HG03066 (cell line): ENCODE data around the gene SMPD4.
"Not testable (repeated sequence)": the region's sequence is repeated elsewhere in the genome, so short reads cannot be mapped to it uniquely, and the experiment has no call there.

Source experiments
- ATAC-seq: cut with Tn5 transposase; IDR thresholded peaks from one replicate; pipeline ENCODE4 v1.9.1; 2021; ENCODE audit warnings: low read depth; ENCODE audit not compliant: unreplicated experiment

SMPD4 gene

DNA sequence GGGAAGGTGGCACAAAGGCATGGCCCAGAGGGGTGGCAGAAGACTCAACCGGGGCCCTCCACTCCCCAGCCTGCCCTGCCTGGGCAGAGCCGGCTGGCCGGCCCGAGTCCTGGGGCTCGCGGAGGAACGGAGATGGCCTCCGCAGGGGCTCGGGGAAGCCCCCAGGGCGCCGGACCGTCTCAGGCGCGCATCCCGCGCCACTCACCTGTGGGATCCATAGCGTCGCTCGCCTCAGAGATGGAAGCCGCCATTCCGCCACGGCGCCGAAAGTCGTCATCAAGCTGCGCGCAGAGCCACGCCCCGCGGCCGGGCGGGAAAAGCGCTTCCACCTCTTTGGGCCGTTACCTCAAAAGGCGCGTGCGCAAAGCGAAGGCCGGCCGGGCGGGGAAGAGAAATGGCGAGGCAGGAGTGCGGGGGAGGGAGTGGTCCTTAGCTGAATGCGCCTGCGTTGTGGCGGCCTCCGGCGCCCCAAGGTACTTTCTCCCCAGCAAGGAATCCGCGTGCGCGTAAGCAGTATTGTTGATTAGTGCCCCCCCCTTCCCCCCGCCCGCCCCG lies at the start of gene SMPD4:
Gene SMPD4 (minus strand): TSS at position 278 of the 555 bp plus-strand sequence. CDS start 5,010 bp downstream, outside the sequence.
- peak; percentile 56 for ATAC-seq

DNA sequence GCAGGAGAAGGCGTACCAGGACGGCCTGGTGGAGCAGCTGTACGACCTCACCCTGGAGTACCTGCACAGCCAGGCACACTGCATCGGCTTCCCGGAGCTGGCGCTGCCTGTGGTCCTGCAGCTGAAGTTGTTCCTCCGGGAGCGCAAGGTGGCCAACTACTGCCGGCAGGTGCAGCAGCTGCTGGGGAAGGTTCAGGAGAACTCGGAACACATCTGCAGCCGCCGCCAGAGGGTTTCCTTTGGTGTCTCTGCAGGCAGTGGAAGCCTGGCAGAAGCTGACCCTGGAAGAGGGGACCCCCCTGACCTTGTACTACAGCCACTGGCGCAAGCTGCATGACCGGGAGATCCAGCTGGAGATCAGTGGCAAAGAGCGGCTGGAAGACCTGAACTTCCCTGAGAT lies 49.5 kb upstream of the SMPD4 start:
- ATAC-seq: not testable (repeated sequence)

DNA sequence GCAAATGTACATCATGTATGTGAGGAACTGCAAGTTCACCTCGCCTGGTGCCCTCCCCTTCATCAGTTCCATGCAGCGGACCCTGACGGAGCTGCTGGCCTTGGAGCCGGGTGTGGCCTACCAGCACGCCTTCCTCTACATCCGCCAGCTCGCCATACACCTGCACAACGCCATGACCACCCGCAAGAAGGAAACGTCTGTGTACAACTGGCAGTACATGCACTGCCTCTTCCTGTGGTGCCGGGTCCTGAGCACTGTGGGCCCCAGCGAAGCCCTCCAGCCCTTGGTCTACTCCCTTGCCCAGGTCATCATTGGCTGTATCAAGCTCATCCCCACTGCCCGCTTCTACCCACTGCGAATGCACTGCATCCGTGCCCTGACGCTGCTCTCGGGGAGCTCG lies 49.0 kb upstream of the SMPD4 start:
- not testable (repeated sequence) for ATAC-seq

DNA sequence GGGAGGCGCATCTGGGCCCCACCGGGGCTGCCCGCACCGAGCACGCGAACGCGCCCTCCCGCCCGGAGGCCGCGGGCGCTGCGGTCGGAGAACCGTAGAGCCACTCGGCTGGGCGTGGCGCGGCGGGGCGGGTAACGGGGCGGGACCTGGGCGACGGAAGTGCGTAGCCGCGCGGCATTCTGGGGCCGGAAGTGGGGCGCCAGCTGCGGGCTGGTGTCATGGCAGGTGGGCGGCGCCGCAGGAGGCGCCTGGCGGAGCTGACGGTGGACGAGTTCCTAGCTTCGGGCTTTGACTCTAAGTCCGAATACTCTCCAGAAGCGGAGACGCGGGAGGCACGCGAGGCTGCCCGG lies 47.7 kb upstream of the SMPD4 start:
- ATAC-seq: not testable (repeated sequence)

GRCh38 chr2:130228467-130229160 lies 47.2 kb upstream of the SMPD4 start:
- ATAC-seq: not testable (repeated sequence)

- ATAC-seq: not testable (repeated sequence)
Observed at GRCh38 chr2:130228005-130228404, 46.6 kb upstream of the SMPD4 start.

GRCh38 chr2:130222523-130222922 lies 41.1 kb upstream of the SMPD4 start:
- ATAC-seq: peak; percentile 84

- ATAC-seq: not testable (repeated sequence)
Observed at GRCh38 chr2:130220505-130220904, 39.1 kb upstream of the SMPD4 start.

GRCh38 chr2:130219147-130219546 lies 37.7 kb upstream of the SMPD4 start:
- not testable (repeated sequence) for ATAC-seq

DNA sequence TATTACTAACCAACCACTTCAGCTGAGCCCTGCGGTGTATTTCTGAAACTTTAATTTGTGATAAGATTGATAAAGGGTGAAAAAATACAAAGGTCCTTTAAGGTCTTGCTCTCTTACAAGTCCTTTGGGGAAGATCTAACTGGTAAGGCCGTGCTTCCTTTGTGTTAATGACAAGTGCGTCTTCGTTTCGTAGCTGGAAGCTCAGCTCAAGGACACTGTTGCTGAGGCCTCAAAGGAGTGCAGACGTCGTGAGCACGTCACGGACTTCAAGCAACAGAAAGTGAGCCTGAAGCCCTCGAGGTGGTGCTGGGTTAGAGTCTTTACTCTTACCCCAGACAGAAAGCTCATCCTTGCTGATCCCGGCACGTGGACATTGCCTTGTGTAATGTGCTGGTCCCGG lies 25.6 kb upstream of the SMPD4 start:
- ATAC-seq: not testable (repeated sequence)

DNA sequence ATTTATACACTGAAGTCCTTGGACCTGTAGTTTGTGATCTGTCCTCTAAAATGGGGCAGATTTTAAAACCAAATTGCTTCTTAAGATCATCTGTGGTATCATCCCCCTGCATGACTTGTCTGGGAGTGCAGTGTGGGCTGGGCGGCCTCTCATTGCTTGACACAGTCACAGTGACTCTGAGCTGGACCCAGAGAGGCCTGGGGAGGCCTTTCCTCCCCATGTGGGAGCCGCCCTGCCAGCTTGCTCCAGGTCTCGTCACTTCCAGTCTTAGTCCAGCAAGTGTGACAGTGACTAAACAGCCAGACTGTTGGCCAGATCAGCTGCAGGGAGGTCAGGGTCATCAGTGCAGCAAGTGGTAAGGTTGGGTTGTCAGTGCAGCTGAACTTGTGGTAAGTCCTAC lies 21.7 kb upstream of the SMPD4 start:
- not testable (repeated sequence) for ATAC-seq

GRCh38 chr2:130202518-130202917 lies 21.1 kb upstream of the SMPD4 start:
- not testable (repeated sequence) for ATAC-seq

DNA sequence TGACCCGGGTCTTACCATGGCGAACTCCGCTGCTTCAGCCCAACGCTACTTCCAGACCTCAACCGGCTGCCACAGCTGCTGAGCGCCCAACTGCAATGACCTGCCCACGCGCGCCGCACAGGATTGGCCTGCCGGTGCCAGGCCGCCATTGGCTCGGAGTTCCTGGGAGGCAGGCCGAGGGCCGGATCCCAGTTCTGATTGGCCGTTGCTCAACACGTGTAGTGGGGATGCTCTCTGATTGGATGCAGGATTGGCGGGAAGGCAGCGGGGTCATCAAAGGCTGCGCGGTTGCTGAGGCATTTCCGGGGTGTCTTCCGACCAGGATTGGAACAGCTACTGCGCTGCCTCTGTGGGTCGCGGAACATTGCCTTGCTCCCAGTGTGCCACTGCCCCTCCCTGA lies 16.9 kb upstream of the SMPD4 start, which contains the start of gene TUBA3E:
Gene TUBA3E (minus strand): TSS at position 97 of the 400 bp plus-strand sequence. CDS start 79 bp downstream, at position 18.
- ATAC-seq: no peak

DNA sequence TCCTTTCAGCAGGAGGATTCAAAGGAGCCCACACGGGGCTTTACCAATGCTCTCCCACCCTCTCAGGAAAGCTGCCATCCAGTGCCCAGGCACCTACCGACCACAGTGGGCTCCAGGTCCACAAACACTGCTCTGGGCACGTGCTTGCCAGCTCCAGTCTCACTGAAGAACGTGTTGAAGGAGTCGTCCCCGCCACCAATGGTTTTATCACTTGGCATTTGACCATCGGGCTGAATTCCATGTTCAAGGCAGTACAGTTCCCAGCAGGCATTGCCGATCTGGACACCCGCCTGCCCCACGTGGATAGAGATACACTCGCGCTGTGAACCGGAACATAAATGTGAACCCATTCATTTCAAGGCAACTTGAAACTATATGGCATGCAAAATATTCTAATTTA lies 14.7 kb upstream of the SMPD4 start:
- not testable (repeated sequence) for ATAC-seq

- not testable (repeated sequence) for ATAC-seq
Observed at GRCh38 chr2:130195089-130195635, 13.8 kb upstream of the SMPD4 start.

DNA sequence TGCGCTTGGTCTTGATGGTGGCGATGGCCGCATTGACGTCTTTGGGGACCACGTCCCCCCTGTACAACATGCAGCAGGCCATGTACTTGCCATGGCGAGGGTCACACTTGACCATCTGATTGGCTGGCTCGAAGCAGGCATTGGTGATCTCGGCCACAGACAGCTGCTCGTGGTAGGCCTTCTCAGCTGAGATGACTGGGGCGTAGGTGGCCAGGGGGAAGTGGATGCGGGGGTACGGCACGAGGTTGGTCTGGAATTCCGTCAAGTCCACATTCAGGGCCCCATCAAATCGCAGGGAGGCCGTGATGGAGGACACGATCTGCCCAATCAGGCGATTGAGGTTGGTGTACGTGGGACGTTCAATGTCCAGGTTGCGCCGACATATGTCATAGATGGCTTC lies 12.4 kb upstream of the SMPD4 start:
- ATAC-seq: not testable (repeated sequence)

GRCh38 chr2:130192451-130192850 lies 11.0 kb upstream of the SMPD4 start:
- not testable (repeated sequence) for ATAC-seq

DNA sequence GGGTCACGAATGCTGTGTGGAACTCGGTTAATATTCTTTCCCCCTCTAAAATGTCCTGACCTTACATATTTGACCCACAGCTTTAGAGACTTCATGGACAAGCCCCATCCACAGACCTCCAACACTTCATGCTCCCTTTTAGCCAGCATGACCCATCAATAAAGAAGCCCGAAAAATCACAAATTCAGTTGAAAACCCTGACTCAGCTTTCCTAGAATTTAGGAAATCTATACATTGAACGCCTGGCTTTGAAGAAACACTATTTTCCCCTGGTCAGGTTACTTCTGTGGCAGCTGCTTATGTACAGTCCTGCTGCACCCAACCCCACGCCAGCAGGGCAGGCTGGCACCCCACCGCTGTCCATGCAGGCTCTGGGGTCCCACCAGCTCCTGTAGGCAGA lies 9.9 kb upstream of the SMPD4 start:
- ATAC-seq: not testable (repeated sequence)

- no peak for ATAC-seq
Observed at GRCh38 chr2:130190237-130190636, 8.8 kb upstream of the SMPD4 start.

DNA sequence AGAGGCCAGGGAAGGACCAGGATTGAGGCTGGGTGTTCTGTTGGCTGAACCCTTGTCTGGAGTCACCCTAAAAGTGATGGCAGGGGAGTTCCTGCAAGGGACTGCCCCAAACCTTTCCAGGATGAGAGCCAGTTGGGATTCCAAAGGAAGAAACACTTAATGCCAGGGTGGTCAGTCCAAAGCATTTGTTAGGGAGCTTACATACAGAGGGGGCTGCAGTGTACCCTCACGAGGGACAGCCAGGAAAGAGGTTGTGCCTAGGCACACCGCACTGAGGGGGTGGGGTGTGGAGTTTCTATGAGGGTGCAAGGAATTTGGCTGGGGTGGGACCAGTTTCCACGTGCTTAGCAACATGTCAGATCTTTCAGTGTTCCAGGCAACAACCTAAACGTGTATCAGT lies 7.6 kb upstream of the SMPD4 start:
- not testable (repeated sequence) for ATAC-seq

DNA sequence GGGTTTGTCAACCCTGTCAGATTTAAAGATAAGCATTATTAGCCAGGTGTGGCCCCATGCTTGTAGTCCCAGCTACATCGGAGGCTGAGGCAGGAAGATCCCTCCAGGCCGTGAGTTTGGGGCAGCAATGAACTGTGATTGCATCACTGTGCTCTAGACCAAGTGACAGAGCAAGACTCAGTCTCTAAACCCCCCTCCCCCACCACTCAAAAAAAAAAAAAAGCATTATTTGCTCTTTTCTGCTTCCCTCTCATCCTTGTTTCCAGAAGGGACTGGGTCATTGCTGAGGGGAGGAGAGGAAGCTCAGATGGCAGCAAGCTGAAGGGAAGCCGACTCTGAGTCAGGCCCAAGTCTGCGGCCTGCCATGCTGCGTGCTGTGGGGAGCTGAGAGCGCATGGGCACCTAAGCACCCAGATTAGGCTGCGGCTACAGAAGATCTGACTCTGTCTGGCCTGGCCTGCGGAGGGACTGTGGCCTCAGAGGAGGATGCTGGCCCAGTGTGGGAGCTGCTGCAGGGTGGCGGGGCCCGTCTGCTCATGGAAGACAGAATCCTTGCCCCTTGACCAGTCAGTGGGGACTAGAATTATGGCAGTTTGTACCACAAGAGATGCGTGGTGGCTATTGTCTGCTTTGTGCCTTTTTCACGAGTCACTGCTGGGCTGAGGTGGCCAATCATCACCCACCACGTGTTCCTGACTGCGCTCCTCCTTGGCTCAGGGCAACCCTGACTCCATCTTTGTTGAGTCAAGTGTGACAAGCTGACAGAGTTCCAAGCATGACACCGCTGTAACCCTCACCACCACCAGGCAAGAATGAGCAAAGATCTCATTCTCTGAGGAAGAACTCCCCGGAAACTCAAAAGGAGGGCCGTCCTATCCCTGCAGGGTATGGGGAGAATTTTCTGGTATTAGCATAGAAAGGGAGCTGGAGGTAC lies 6.7 kb upstream of the SMPD4 start:
- not testable (repeated sequence) for ATAC-seq
